CD4-positive, CD25-positive, alpha-beta regulatory T cell (primary cell): Measurements from ENCODE around the gene CCDC88C. TPM values are rescaled to one million over a fixed set of nuclear protein-coding genes. Genes with fewer than 3 reads are reported as not detected.
"Not testable (repeated sequence)": the region's sequence is repeated elsewhere in the genome, so short reads cannot be mapped to it uniquely, and the experiment has no call there.

Experiments used
- ATAC-seq, 2 donors: fragments of 150-1000 bp; cut with Tn5 transposase; one replicate each; pipeline ENCODE4 v1.10.0; 2021; ENCODE audit warnings: low read depth in 2 of 2, moderate number of reproducible peaks in 2 of 2, moderate library complexity in 1 of 2
- DNase-seq, 3 donors: peaks; one replicate each; pipeline versions ENCODE4 v3.0.0 to v3.0.0-alpha.2; 2012 to 2022; ENCODE audit warnings: mixed read lengths in 1 of 3
- H3K27ac ChIP-seq: one replicate; pipeline ENCODE4 v1.7.0; 2013; ENCODE audit warnings: mild to moderate bottlenecking, low read length; ENCODE audit not compliant: insufficient read depth, poor library complexity, severe bottlenecking
- H3K27me3 ChIP-seq: one replicate; pipeline ENCODE4 v1.7.0; 2013; ENCODE audit warnings: low read length; ENCODE audit not compliant: control insufficient read depth, insufficient read depth
- H3K36me3 ChIP-seq: one replicate; pipeline ENCODE4 v1.7.0; 2013; ENCODE audit warnings: mild to moderate bottlenecking, low read length, moderate library complexity; ENCODE audit not compliant: control insufficient read depth, insufficient read depth
- H3K4me1 ChIP-seq: 2 replicates; pipeline ENCODE4 v1.7.0; 2013; ENCODE audit warnings: mild to moderate bottlenecking, low read length; ENCODE audit not compliant: insufficient read depth, control insufficient read depth, poor library complexity, severe bottlenecking
- H3K4me3 ChIP-seq: one replicate; pipeline ENCODE4 v1.7.0; 2013; ENCODE audit warnings: low read depth, mild to moderate bottlenecking, low read length, moderate library complexity
- H3K9me3 ChIP-seq, 2 experiments: 1 replicate in 1 of 2; 2 replicates in 1 of 2; pipeline ENCODE4 v1.7.0; 2013; ENCODE audit warnings: low read length in 2 of 2, mild to moderate bottlenecking in 1 of 2, moderate library complexity in 1 of 2; ENCODE audit not compliant: control insufficient read depth in 2 of 2
- H3K27ac Mint-ChIP-seq, 3 donors: one replicate each; pipeline ENCODE4 v1.8.0; 2020 to 2022; ENCODE audit warnings: mild to moderate bottlenecking in 3 of 3, mixed read lengths in 3 of 3, moderate library complexity in 2 of 3
- H3K27me3 Mint-ChIP-seq: one replicate; pipeline ENCODE4 v1.8.0; 2022; ENCODE audit warnings: mild to moderate bottlenecking, mixed read lengths
- H3K36me3 Mint-ChIP-seq: one replicate; pipeline ENCODE4 v1.8.0; 2020; ENCODE audit warnings: mixed read lengths
- H3K4me1 Mint-ChIP-seq, 4 donors: one replicate each; pipeline ENCODE4 v1.8.0; 2020 to 2022; ENCODE audit warnings: mixed read lengths in 4 of 4, mild to moderate bottlenecking in 1 of 4
- H3K4me3 Mint-ChIP-seq, 4 donors: one replicate each; pipeline ENCODE4 v1.8.0; 2020 to 2022; ENCODE audit warnings: mild to moderate bottlenecking in 4 of 4, mixed read lengths in 4 of 4, moderate library complexity in 3 of 4
- H3K9me3 Mint-ChIP-seq, 7 donors: one replicate each; pipeline ENCODE4 v1.8.0; 2020 to 2022; ENCODE audit warnings: mixed read lengths in 7 of 7, mild to moderate bottlenecking in 3 of 7, moderate library complexity in 2 of 7
- polyA plus RNA-seq, 4 donors: library from polyadenylated mRNA; unstranded; fragments of 300-500 nt; fragmentation: Illumina TruSeq; gene quantifications; one replicate each; pipeline ENCODE4 v1.2.3, GENCODE V29; 2021
- total RNA-seq: library from RNA; stranded (reverse); gene quantifications from one replicate; pipeline ENCODE4 v1.2.3, GENCODE V29; 2022

Gene CCDC88C
- total and polyA plus RNA-seq, 5 donors from 2014 or later = 25.9 to 466 (median 31.8) TPM

DNA sequence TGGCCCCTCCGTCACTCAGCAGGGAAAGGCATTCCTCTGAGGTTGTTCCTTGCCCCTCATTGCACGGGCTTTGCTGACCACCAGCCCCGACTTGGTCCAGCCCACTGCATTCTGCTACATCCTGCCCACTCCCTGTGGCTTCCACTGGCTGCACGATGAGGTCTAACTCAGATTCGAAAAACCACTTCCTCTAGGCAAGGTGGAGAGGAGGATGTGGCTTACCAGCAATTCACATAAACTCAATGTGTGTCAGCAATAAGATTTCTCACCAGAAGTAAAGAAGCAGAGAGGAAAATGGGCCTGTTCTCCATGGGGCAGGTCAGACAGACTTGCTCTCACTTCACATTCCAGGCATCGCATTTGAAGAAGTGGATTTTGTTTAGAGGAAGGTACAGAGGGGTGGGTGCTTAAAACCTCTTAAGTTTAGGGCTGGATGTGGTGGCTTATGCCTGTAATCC lies 187.8 kb downstream of the CCDC88C start:
- DNase-seq (peak; percentile 54 to 95 (median 84)), ATAC-seq (peak; percentile 81)
- Mint-ChIP-seq H3K9me3 (peaks cover 0 to 5% (median 0%) of the 10 kb centered on the region in 7 donors), H3K4me3 (peak overlapping the region; percentile 78 to 85 (median 80)), H3K4me1 (peaks cover 43 to 94% (median 62%) of the 10 kb centered on the region in 4 donors), H3K27me3 (no peaks in the 10 kb centered on the region), H3K36me3 (peaks cover 37% of the 10 kb centered on the region), H3K27ac (peak overlapping the region; percentile 95 to 100 (median 97))
- Histone ChIP-seq H3K4me3 (peak overlapping the region; percentile 46), H3K4me1 (peaks cover 92% of the 10 kb centered on the region), H3K27me3 (no peaks in the 10 kb centered on the region), H3K27ac (peak overlapping the region; percentile 91), H3K9me3 (peaks cover 0 to 3% of the 10 kb centered on the region in 2 experiments), H3K36me3 (peaks cover 12% of the 10 kb centered on the region)

DNA sequence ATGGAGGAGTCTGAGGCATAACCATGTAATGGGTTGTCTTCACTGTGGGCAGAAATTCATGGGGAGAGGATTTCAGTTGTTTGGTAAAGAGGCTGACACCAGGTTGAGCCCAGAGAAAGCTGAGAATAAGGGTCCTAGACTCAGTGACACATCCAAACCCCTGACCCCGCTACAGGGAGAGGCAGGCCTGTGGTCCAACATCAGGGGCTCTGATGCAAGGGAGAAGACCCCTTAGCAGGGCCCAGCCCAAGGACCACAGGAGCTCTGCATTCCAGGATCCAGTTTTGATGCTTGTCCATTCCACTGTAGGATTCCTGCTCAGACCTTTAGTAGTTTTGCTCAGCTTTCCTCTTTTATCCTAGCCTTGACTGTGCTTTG lies 188.6 kb downstream of the CCDC88C start:
- no peak for ATAC-seq
- Mint-ChIP-seq H3K27me3 (no peaks in the 10 kb centered on the region), H3K9me3 (peaks cover 0 to 5% (median 0%) of the 10 kb centered on the region in 7 donors), H3K4me3 (peak overlapping the region; percentile 78 to 85 (median 80)), H3K36me3 (peaks cover 37% of the 10 kb centered on the region), H3K4me1 (peaks cover 43 to 94% (median 62%) of the 10 kb centered on the region in 4 donors), H3K27ac (peak overlapping the region; percentile 95 to 98 (median 97))
- Histone ChIP-seq H3K36me3 (peaks cover 6% of the 10 kb centered on the region), H3K9me3 (peaks cover 0 to 3% of the 10 kb centered on the region in 2 experiments), H3K27me3 (no peaks in the 10 kb centered on the region), H3K27ac (peak overlapping the region; percentile 91), H3K4me3 (peak overlapping the region; percentile 46), H3K4me1 (peaks cover 87% of the 10 kb centered on the region)
- DNase-seq = no peak

DNA sequence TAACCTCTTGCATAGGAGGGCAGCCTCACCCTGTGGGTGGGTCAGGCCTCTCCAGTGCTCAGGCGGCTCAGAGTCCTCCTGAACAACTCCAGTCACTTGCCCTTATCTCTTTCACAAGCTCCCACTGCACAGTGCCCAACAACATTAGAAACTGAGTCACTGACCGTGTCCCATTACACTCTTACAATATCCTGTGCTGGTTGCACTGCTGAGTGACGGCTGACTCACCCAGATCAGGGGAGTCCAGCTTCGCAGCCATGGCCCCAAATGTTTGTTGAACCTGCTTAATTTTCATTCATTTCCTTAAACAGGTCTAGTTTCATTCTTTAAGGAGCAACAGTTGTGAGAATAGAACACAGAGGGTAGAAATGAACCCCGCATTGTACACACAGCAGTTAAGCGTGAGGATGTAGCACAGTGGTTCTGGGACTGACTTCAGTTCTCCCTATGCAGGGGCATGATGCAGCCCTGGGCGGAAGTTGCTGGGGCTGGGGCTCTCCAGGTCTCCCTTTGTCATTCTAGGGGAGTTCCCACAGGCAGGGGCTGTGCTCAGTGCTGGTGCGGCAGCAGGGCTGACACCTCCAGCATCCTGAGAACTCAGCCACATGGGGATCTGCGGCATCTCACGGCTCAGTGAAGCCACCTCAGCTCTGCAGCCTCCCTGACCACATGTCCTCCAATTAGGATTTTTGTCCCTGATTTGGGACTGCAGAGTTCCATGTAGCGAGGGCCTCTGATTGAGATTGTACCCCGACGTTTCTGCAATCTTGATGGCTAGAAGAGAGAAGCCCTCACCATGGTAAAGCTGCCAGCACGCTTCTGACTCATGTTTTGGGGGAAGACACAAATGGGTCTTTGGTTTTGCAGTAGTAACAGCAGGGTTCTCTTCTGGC lies 189.3 kb downstream of the CCDC88C start:
- Histone ChIP-seq H3K27ac (peak overlapping the region; percentile 91), H3K9me3 (peaks cover 0 to 3% of the 10 kb centered on the region in 2 experiments), H3K27me3 (no peaks in the 10 kb centered on the region), H3K36me3 (peaks cover 4% of the 10 kb centered on the region), H3K4me1 (peaks cover 84% of the 10 kb centered on the region), H3K4me3 (peak overlapping the region; percentile 46)
- no peaks in the 10 kb centered on the region for H3K27me3 Mint-ChIP-seq
- H3K9me3 Mint-ChIP-seq = peaks cover 0 to 5% (median 0%) of the 10 kb centered on the region in 7 donors
- DNase-seq (peak; percentile 52 to 81 (median 67)), ATAC-seq (peak; percentile 57 to 62)
- H3K4me1 Mint-ChIP-seq = peaks cover 43 to 99% (median 67%) of the 10 kb centered on the region in 4 donors
- H3K36me3 Mint-ChIP-seq = peaks cover 37% of the 10 kb centered on the region
- peak overlapping the region; percentile 95 to 98 (median 97) for H3K27ac Mint-ChIP-seq
- H3K4me3 Mint-ChIP-seq = peak overlapping the region; percentile 78 to 85 (median 80)

DNA sequence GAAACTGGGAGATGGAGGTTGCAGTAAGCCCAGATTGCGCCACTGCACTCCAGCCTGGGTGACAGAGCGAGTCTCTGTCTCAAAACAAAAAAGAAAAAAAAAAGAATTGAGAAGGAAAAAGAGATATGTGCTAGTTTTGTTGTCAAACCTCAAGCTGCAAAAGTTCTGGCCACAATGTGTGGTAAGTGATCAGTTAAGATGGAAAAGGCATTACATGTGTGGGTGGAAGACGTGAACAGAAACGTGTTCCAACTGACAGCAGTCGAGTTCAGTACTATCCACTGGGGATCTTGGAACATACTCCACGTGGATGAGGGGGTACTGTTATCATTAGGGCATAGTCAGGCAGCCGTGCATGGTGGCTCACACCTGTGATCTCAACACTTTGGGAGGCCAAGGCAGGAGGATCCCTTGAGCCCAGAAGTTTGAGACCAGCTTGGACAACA lies 190.4 kb downstream of the CCDC88C start:
- Mint-ChIP-seq H3K27me3 (no peaks in the 10 kb centered on the region), H3K4me1 (peaks cover 43 to 99% (median 71%) of the 10 kb centered on the region in 4 donors), H3K27ac (peak overlapping the region; percentile 95 to 98 (median 97)), H3K4me3 (peak overlapping the region; percentile 34 to 85 (median 72)), H3K36me3 (peaks cover 40% of the 10 kb centered on the region), H3K9me3 (peaks cover 0 to 5% (median 0%) of the 10 kb centered on the region in 7 donors)
- no peaks in the 10 kb centered on the region for H3K27me3 ChIP-seq
- ATAC-seq (no peak), DNase-seq (no peak)
- H3K4me3 ChIP-seq = peak overlapping the region; percentile 45
- peak overlapping the region; percentile 91 for H3K27ac ChIP-seq
- peaks cover 0 to 3% of the 10 kb centered on the region in 2 experiments for H3K9me3 ChIP-seq
- H3K36me3 ChIP-seq = peaks cover 8% of the 10 kb centered on the region
- H3K4me1 ChIP-seq = peaks cover 72% of the 10 kb centered on the region

DNA sequence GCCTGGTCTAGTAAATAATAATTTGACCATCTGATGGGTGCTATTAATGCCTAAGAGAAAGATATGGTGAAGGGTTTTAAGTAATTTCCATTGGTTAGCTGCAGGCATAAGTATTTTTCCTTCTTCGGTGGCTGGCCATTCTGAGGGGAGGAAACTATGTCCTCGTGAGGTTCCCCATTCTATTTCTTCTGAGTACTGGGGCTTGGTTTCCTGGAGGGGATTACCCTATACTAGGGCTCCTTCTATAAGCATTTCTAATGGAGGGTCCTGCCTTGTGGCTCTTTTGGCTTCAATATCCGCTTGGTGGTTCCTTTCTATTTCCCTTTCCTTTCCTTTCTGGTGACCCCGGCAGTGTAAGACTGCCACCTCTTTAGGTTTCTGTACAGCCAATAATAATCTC lies 191.3 kb downstream of the CCDC88C start:
- peak overlapping the region; percentile 91 for H3K27ac ChIP-seq
- H3K9me3 ChIP-seq, DNase-seq, H3K4me3 ChIP-seq, H3K36me3 ChIP-seq, ATAC-seq, H3K9me3 Mint-ChIP-seq, H3K27me3 Mint-ChIP-seq, H3K27me3 ChIP-seq: not testable (repeated sequence)
- Mint-ChIP-seq H3K4me1 (peaks cover 39 to 97% (median 70%) of the 10 kb centered on the region in 4 donors), H3K4me3 (peak overlapping the region; percentile 8 to 85 (median 72)), H3K27ac (peak overlapping the region; percentile 95 to 98 (median 97)), H3K36me3 (peaks cover 40% of the 10 kb centered on the region)
- H3K4me1 ChIP-seq = peaks cover 64% of the 10 kb centered on the region

DNA sequence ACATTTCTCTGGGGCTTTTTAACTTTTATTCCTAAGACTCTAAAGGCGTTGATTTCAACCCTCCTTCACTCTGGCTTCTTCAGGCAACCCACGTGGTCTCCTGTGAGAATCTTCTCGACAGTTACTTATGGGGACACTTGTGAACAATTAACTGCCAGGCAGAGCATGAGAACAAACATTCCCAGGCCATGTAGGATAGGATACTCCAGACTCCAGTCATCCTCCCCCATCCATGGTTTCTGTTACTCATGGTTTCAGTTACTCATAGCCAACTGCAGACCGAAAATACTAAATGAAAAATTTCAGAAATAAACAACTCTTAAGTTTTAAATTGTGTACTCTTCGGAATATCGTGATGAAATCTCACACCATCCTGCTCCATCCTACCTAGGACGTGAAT lies 192.6 kb downstream of the CCDC88C start:
- H3K4me1 Mint-ChIP-seq = peaks cover 38 to 90% (median 66%) of the 10 kb centered on the region in 4 donors
- DNase-seq (no peak), ATAC-seq (no peak)
- peaks cover 50% of the 10 kb centered on the region for H3K4me1 ChIP-seq
- H3K36me3 Mint-ChIP-seq = peaks cover 44% of the 10 kb centered on the region
- H3K4me3 Mint-ChIP-seq = no peak overlapping the region
- H3K27ac Mint-ChIP-seq = peak overlapping the region; percentile 54 to 97 (median 95)
- no peaks in the 10 kb centered on the region for H3K27me3 ChIP-seq
- no peak overlapping the region for H3K4me3 ChIP-seq
- no peaks in the 10 kb centered on the region for H3K27me3 Mint-ChIP-seq
- H3K27ac ChIP-seq = peak overlapping the region; percentile 7
- H3K9me3 ChIP-seq = no peaks in the 10 kb centered on the region
- peaks cover 0 to 5% (median 0%) of the 10 kb centered on the region in 7 donors for H3K9me3 Mint-ChIP-seq
- H3K36me3 ChIP-seq = peaks cover 8% of the 10 kb centered on the region

DNA sequence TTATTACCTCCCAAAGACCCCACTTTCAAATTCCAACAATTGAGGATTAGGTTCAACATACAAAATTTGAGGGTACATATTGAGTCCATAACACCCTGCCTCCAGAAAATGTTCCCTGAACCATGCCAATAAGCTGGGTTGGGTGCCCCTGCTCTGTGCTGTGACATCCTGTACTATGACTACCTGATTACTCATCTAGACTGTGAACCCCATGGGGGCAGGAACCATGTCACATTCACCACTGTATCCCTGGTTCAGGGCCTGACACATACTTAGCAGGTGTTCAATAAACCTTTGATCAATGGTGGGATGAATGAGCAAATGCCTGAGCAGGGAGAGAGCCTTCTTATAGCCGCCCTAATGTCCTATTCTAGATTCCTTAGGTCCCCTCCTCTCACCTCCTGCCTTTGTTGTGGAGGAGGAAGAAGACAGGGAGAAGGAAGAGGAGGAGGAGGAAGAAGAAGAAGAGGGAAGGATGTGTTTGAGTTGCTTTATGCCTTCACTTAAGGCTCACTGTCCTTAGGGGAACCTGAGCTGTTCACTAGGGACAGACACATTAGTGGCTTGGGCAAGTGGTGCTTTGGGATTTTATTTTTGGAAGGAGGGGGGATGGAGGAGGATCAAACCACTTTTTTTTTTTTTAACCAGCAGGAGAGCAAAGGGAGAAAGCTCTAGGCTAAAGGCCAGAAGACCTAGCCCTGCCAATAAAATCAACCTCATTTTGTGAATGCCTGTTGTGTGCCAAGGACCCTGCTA lies 194.4 kb downstream of the CCDC88C start:
- H3K27ac ChIP-seq = peak overlapping the region; percentile 50
- H3K4me1 Mint-ChIP-seq = peaks cover 22 to 72% (median 56%) of the 10 kb centered on the region in 4 donors
- peaks cover 32% of the 10 kb centered on the region for H3K4me1 ChIP-seq
- DNase-seq (peak in 1 of 3 donors; percentile 44), ATAC-seq (peak; percentile 46 to 57)
- H3K36me3 ChIP-seq = peaks cover 17% of the 10 kb centered on the region
- no peaks in the 10 kb centered on the region for H3K9me3 ChIP-seq
- peaks cover 51% of the 10 kb centered on the region for H3K36me3 Mint-ChIP-seq
- peaks cover 0 to 3% (median 0%) of the 10 kb centered on the region in 7 donors for H3K9me3 Mint-ChIP-seq
- H3K27me3 ChIP-seq = no peaks in the 10 kb centered on the region
- peak overlapping the region; percentile 6 to 83 (median 63) for H3K27ac Mint-ChIP-seq
- H3K27me3 Mint-ChIP-seq = no peaks in the 10 kb centered on the region
- peak overlapping the region in 1 of 4 donors; percentile 5 for H3K4me3 Mint-ChIP-seq
- H3K4me3 ChIP-seq = no peak overlapping the region
